Stomach (tissue), 4 donors: ENCODE data around the gene ZFYVE9.

Source experiments
- EP300 ChIP-seq: sonication (generic); formaldehyde crosslinking; IDR thresholded peaks from one replicate; pipeline ENCODE4 v1.6.1; 2017; ENCODE audit warnings: antibody characterized with exemption
- POLR2A ChIP-seq, 4 donors: fragments of 450-650 bp; IDR thresholded peaks; one replicate each; pipeline ENCODE4 v1.6.1; 2016; ENCODE audit warnings: antibody characterized with exemption in 4 of 4, control low read depth in 2 of 4, mild to moderate bottlenecking in 1 of 4, moderate library complexity in 1 of 4
- POLR2AphosphoS5 ChIP-seq, 3 donors: sonication (generic); formaldehyde crosslinking; IDR thresholded peaks; one replicate each; pipeline ENCODE4 v1.6.1; 2016; ENCODE audit warnings: antibody characterized with exemption in 3 of 3
- TF ChIP-seq, protein P1 (sequence below), 7 experiments: fragments of 450-650 bp in 4 of 7; fragments of 200-600 bp in 3 of 7; sonication (generic) in 3 of 7; IDR thresholded peaks; one replicate each; pipeline ENCODE4 v1.5.1; 2016 to 2019; ENCODE audit warnings: antibody characterized with exemption in 7 of 7, control low read depth in 2 of 7, mild to moderate bottlenecking in 1 of 7

DNA sequence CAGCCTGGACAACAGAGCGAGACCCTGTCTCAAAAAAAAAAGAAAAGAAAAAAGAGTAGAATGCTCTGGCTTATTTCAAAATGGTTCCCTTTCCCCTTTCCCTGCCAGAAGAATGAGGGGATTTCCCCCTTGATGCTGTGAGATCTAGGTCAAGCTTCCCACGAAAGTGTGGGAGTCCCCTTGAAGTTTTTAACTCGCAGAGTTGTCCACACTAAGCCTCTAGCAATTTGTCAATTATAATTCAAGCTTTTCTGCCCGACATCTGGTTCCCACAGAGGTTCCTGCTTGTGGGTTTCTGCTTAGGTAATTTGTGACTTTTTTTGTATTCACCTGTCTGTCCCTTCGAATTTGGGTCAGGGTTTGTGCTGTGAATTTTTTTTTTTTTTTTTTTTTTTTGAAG lies 62.8 kb downstream of the ZFYVE9 start:
- TF ChIP-seq, protein P1, sequence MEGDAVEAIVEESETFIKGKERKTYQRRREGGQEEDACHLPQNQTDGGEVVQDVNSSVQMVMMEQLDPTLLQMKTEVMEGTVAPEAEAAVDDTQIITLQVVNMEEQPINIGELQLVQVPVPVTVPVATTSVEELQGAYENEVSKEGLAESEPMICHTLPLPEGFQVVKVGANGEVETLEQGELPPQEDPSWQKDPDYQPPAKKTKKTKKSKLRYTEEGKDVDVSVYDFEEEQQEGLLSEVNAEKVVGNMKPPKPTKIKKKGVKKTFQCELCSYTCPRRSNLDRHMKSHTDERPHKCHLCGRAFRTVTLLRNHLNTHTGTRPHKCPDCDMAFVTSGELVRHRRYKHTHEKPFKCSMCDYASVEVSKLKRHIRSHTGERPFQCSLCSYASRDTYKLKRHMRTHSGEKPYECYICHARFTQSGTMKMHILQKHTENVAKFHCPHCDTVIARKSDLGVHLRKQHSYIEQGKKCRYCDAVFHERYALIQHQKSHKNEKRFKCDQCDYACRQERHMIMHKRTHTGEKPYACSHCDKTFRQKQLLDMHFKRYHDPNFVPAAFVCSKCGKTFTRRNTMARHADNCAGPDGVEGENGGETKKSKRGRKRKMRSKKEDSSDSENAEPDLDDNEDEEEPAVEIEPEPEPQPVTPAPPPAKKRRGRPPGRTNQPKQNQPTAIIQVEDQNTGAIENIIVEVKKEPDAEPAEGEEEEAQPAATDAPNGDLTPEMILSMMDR (IDR thresholded peaks at IDR 0.05) = no peak
- TF ChIP-seq POLR2A (IDR thresholded peaks at IDR 0.05) (no peak), EP300 (no peak), POLR2AphosphoS5 (IDR thresholded peaks at IDR 0.05) (no peak)
